Retinal pigment epithelial cell (primary cell): ENCODE results near the gene GATA3.

Experiments
- DNase-seq: peaks from one replicate; pipeline ENCODE4 v3.0.0-alpha.2; 2010; ENCODE audit warnings: low read depth
- H3K4me3 ChIP-seq: 2 replicates; pipeline ENCODE4 v1.5.1; 2011; ENCODE audit warnings: mild to moderate bottlenecking, low read length, control low read depth, moderate library complexity
- CTCF ChIP-seq: conservative IDR thresholded peaks from 2 replicates; pipeline ENCODE4 v1.5.1; 2011; ENCODE audit warnings: low read depth, low read length, control low read depth, inconsistent platforms

The GATA3 gene

GRCh38 chr10:8052956-8053445 is 1.5 kb upstream of the GATA3 start:
- H3K4me3 ChIP-seq = no peak overlapping the region
- DNase-seq = no peak
- TF ChIP-seq CTCF = no peak

GRCh38 chr10:8053446-8054243 is 843 bp upstream of the GATA3 start:
- DNase-seq = peak; percentile 48
- peak; percentile 92 for TF ChIP-seq CTCF
- peak overlapping the region; percentile 51 for H3K4me3 ChIP-seq

- H3K4me3 ChIP-seq = peak overlapping the region; percentile 51
- DNase-seq = no peak
- no peak for TF ChIP-seq CTCF
Observed at GRCh38 chr10:8054244-8054493, 319 bp upstream of the GATA3 start.

GRCh38 chr10:8055420-8056349 is 1.2 kb downstream of the GATA3 start:
- no peak for TF ChIP-seq CTCF
- no peak for DNase-seq
- H3K4me3 ChIP-seq = peak overlapping the region; percentile 53

GRCh38 chr10:8056378-8056777 is 1.9 kb downstream of the GATA3 start:
- H3K4me3 ChIP-seq = no peak overlapping the region
- DNase-seq = no peak

GRCh38 chr10:8056871-8057331 is 2.4 kb downstream of the GATA3 start:
- no peak for DNase-seq
- TF ChIP-seq CTCF = no peak
- H3K4me3 ChIP-seq = no peak overlapping the region

More at GRCh38 chr10:8056378-8056777, 1.9 kb downstream of the GATA3 start:
- no peak for TF ChIP-seq CTCF
